Stimulated activated CD4-positive, alpha-beta T cell treated with anti-CD3 and anti-CD28 coated beads, Interleukin-15, amount 100 ng/mL, for 1 hour (primary cell): ENCODE data around the gene MTUS2.
"Not testable (repeated sequence)": the region's sequence is repeated elsewhere in the genome, so short reads cannot be mapped to it uniquely, and the experiment has no call there.

Experiments
- DNase-seq, 2 donors: peaks; one replicate each; pipeline ENCODE4 v3.0.0-alpha.2; 2020; ENCODE audit warnings: low read depth in 1 of 2, low spot score in 1 of 2

MTUS2 gene

DNA sequence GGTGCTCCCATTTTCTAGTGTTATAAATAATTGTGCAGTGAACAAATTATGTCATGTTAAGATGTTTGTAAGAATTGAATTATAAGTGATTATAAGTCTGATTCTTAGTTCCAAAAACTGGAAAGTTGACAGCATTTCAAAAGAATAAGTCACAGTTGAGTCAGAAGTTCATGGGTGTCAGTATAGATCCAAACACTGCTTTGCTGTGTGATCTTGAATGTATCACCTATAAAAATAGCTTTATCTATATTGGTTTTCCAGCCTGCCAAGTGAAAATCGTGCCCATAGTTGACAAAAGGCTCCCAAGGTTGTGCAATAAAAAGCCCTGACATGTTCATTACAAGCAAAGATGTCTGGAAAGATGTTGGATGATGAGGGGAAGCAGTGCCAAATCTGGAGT lies 336.0 kb downstream of the MTUS2 start:
- DNase-seq: no peak

DNA sequence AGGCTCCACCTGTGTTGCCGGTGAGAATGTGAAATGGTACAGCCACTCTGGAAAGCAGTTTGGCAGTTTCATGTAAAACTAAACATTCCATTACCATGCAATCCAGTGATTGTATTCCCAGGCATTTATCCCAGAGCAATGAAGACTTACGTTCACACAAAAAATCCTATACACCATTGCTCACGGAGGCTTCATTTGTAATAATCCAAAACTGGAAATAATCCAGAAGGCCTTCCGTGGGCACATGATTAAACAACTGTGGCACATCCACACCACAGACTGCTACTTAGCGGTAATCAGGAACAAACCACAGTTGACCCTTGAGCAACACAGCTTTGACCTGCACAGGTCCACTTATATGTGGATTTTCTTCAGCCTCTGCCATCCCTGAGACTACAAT lies 339.7 kb downstream of the MTUS2 start:
- DNase-seq: no peak

DNA sequence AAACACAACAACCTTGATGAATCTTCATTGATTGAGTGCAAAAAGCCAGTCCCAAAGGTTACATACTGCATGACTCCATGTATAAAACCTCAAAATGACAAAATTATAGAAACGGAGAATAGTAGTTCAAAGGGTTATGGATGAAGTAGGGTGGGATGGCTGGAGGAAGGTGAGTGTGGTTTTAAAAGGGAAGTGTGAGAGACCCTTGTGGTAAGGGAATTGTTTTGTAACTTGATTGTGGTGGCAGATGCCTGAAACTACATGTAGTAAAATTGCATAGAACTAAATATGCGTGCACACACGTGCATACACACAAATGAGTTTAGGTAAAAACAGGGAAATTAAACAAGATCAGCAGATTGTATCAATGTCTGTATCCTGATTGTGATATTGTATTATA lies 340.7 kb downstream of the MTUS2 start:
- no peak for DNase-seq

DNA sequence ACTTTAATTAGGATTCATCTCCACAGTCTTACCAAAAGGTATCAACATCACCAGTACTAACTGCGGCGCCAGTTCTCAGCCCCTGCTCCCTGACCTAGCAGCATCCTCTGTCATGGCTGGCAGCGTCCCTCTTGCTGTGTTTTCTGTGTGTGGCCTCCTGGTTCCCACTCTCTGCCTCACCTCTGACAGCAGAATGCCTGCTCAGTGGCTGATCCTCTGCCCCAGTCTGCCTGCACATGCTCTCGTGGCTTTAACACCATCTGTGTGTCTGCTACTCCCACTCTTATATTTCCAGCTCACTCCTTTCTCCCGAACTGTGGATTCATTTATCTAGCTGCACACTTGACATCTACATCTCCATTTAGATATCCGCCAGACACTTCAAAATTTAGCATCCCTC lies 341.5 kb downstream of the MTUS2 start:
- DNase-seq: no peak

DNA sequence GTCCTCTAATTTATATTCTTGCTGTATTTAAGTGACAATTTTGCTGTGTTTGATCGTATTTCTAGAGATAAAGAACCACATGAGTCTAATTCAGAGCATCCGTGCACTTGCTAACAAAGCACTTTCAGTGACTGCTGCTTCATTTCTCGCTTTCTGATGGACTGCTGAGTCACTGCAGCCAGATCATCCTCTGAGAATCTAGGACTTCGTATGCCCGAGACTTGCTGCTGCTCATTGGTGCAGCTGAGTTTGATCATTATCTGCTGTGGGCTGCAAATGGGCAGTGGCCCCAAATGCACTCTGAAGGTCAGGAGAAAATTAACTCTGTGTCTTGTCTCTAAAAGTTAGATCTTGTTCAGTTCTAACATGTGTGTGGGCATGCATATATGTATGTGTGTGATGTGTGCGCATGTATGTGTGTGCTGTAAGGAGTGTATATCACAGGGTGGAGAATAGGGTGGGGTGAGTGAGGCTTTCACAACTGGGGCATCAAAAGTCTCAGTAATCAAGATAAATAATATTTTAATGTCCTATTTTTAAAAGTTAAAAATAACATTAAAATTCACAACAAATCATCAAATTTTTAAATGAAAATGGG lies 342.6 kb downstream of the MTUS2 start:
- DNase-seq: no peak

DNA sequence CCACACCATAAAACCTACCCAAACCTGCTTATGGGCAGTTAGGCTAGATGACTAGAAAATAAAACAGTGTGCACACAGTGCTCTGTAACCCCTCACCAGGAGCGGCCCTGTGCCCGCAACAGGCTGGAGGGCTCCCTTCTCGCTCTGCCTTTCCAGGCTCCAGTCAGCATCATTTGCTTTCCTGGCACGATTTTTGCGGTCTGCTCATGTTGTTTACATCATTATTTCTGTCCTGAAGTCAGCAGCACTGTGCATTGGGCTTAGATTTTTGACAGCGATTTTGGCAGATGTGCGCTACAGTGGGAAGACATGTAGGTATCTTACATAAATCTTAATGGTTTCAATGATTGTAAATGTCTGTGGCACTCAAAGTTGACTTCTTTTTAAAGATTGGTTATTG lies 344.0 kb downstream of the MTUS2 start:
- no peak for DNase-seq

DNA sequence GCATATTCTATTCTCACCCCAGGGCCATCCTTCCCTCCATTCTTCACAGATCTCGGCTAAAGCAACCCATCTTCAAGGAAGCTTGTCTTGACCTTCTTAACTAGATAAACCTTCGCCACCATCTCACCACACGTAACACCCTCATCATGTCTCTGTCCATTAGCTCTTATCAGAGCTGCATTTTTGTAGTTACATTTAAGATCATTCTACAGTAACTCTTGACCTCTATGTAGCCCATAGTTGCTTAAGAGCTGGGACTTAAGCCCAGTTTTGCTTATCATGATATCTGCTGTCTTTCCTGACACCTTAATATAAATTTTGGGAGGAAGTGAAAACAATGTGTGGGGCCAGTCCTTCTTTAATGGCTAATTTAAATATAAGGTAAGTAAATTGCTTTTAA lies 345.1 kb downstream of the MTUS2 start:
- no peak for DNase-seq

DNA sequence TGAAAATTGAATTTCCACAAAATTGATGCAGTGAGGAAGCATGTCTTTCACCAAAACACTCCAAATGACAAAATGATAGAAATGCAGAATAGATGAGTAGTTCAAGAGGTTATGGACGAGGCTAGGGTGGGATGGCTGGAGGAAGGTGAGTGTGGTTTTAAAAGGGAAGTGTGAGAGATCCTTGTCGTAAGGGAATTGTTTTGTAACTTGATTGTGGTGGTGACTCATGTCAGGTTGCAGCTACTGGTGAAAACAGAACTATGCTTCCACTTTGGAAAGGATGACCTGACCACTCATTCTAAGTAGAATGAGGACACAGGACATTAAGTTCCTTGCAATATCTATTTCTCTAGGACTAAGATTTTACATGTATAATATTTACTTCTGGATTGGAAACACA lies 345.7 kb downstream of the MTUS2 start:
- DNase-seq: no peak

DNA sequence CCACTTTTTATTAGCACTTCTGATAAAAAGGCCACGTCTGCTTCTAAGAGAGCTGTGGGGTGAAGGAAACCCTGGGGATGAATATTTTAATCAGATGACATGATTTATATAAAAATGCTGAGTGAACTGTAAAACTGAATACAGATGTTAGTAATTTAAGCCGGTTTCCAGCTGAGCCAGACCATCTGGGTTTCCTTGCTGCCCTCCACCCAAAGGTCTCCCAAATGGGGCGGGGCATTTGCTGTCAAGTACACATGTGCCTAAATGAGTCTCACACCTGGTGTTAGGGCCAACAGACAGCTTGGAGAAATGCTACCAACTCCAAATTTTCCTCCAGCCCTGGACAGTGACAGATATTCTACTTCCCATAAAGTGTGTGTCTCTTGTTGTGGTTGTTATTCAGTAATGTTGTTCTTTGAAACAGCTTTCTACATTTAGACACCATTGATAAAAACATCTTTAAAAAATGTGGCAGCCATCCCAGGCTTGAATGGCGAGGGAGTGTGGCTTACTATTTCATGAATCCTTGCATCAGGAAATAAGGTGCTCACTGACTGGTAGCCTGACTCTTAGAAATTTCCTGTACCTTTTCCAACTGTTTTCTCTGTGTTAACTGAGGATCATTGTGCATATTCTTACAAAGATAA lies 350.4 kb downstream of the MTUS2 start:
- no peak for DNase-seq

DNA sequence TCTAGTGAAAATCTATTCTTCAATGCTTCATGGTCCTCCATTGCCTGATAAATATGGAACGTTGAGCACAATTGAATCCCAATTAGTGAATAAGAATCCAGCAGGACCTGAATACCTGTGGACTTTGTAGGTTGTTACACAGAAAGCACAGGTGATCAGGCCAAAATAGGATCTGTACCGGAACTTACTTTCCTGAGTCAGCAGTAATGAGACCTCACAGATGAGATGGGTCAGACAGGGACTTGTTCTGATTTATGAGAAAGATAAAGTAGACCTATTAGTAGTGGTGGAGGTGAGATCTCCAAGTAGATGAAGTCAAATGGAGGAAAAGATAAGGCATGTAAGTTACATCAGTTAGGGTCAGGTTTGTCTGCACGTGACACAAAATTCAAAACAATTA lies 351.1 kb downstream of the MTUS2 start:
- no peak for DNase-seq

DNA sequence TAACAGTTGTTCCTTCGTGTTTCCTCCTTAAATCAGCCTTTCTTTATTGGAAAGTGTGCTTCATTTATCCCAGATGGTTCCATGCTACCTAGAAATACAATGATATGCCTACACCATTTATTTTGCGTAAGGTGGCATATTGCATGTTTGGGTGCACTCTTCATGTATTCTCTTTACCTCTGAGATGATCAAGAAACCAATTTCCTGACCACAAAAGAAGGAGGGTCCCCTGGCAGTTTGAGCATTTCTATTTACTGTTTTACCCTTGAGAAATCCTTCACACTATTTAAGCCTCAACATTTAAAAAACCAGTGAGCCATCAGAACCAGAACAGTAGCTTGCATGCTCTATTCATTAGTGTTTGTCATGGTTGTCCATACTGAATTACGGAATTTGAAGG lies 354.0 kb downstream of the MTUS2 start:
- no peak for DNase-seq

DNA sequence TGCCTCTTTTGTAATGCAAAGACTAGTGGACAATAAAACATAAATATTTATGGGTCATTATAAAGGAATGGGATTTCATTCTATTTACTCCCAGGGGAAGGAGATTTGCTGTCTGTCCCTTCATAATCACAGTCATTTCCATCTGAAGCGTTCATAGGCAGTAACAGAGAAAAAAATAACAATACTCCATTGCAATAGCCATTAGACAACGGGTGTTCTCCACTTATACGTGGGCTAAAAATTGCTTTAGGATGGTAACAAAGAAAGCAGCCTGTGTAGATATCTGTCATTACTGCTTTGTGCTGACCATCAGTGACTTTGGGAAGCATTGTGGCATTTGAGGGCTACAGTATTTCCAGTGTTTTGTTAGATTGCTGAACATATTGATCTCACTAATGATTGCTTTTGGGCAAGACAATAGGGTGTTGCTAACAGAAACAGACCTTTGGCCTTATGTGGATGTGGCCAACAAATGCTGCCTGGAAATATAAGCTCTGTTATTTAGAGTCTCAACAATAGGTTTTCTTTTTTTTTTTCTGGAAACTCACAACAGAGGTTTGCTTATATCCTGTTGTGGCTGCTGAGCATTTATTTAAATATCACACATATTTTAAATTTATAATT lies 355.2 kb downstream of the MTUS2 start:
- DNase-seq: no peak

DNA sequence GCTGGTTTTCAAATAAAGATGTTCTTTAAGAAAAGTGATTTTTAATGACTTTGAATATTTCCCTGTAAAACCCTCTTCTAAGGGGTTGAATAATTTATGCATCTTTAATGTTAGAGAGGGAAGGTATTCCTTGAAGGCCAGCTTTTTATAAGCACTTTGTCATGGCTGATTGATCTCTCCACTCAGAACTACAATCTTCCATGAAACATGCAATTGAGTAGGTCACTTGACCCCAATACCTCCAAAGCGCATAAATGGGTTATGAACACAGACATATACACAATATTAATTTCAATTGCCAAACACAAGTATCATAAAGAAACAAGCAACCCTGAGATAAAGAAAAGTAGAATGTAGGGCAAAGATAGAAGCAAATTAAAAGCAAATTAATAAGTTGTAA lies 359.9 kb downstream of the MTUS2 start:
- DNase-seq: no peak

DNA sequence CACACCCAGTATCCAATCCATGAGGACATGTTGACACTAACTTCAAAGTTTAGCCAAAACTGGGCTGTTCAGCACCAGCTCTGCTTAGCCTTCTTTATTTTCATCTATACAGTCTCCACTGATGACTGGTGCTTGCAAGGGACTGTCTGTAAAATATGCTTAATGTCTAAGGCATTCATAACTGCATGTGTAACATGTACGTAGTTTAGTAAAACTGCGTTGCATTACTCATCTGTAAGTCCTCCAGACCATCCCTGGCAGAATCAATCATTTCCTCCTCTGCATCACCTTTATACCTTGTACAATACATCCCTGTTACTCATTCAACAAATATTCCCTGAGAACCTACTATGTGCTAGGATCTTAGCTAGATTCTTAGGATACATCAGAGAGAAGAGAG lies 362.1 kb downstream of the MTUS2 start:
- no peak for DNase-seq

DNA sequence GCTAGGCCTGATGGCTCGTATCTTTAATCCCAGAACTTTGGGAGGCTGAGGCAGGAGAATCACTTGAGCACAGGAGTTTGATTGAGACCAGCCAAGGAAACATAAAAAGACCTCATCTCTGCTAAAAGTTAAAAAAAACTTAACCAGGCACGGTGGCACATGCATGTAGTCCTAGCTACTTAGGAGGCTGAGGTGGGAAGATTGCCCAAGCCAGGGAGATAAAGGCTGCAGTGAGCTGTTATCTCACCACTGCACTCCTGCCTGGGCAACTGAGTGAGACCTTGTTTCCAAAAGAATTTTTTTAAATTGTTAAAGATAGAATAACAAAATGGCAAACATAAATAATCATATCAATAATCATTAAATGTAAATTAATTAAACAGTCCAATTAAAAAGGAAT lies 365.8 kb downstream of the MTUS2 start:
- DNase-seq: no peak

DNA sequence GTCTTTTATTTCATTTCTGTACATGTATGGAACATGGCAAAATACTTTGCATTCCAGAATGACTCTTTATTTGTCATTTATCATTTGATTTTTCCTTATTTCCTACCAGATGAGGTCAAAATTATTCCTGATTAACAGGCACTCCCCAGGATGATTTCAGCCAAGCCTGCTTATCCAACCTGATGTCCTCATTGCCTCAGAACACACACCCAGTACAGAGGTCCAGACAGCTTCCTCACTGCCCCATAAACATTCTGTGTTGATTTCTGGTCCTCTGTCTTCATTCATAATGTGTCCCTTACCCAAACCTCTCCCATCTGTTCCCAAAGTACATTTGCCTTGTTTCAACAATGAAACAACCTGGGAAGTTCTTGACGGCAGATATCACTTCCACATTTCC lies 367.4 kb downstream of the MTUS2 start:
- DNase-seq: no peak

DNA sequence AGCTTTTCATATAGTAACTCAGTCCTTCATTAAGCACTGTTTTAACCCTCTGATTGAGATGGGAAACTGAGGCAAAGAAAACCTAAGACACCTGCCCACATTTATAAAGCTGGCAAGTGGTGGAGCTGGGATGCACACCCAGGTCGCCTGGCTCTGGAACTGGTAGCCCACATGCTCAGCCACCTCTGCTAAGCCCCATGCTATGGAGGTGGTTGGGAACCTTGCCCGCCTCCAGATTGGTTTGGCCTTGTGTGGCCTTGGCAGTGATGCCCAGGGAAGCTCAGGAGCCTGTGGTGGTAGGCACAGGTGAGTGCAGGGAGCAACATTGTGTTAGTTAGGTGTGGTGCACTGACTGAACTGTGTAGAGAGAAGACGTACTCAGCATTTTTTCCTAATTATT lies 370.2 kb downstream of the MTUS2 start:
- no peak for DNase-seq

DNA sequence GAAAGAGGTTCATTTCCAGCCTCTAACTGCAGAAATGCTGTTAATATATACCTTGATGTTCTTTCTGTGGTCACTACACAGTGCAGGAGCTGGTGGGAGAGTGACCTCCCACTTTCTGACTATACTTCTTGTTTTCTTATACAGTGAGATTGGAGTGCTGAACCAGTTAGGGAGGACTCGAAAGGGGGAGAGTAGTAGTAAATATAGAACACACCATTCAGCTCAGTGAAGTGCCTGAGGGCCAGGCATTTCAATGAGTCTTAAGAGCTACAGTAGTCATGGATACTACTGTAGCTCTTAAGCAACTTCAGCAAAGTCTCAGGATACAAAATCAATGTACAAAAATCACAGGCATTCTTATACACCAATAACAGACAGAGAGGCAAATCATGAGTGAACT lies 372.9 kb downstream of the MTUS2 start:
- DNase-seq: no peak

DNA sequence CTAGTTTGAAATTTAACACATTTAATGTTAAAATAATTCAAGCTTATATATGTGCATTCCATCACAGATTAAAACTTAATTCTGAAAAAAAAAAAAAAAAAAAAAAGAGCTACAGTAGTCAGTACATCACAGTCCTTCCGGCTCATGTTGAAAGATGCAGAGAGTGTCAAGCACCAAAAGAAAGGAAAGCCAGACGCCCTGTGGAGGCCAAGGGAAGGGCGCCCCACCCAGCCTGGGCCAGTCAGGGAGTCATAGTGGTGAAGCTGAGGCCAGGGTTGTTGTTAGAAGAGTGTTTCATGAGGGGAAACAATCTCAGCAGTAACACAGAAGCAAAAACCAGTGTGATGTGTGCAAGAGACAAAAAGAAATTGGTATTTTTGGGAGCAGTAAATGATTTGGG lies 375.3 kb downstream of the MTUS2 start:
- no peak for DNase-seq

DNA sequence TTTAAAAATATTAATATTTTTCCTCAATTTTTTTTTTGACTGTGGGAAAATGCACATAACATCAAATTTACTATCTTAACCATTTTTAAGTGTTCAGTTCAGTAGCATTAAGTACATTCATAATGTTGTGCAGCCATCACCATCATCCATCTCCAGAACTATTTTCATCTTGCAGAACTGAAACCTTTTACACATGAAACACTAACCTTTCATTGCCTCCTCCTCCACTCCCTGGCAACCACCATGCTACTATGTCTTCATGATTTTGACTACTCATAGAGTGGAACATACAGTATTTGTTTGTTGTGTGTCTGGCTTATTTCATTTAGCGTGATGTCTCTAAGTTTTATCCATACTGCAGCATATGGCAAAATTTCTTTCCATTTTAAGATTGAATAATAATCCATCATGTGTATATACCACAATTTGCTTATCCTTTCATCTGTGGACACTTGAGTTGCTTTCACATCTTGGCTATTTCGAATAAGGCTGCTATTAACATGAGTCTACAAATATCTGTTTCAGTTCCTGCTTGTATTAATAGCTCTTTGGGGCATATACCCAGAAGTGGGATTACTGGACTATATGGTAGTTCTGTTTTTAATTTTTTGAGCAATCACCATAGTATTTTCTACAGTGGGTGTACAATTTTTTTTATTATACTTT lies 376.4 kb downstream of the MTUS2 start:
- DNase-seq: no peak

DNA sequence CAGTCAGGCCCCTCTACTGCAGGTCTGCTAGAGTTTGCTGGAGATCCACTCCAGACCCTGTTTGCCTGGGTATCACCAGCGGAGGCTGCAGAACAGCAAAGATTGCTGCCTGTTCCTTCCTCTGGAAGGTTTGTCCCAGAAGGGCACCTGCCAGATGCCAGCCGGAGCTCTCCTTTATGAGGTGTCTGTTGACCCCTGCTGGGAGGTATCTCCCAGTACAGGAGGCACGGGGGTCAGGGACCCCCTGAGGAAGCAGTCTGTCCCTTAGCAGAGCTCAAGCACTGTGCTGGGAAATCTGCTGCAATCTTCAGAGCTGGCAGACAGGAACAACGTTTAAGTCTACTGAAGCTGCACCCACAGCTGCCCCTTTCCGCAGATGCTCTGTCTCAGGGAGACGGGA lies 382.6 kb downstream of the MTUS2 start:
- not testable (repeated sequence) for DNase-seq

DNA sequence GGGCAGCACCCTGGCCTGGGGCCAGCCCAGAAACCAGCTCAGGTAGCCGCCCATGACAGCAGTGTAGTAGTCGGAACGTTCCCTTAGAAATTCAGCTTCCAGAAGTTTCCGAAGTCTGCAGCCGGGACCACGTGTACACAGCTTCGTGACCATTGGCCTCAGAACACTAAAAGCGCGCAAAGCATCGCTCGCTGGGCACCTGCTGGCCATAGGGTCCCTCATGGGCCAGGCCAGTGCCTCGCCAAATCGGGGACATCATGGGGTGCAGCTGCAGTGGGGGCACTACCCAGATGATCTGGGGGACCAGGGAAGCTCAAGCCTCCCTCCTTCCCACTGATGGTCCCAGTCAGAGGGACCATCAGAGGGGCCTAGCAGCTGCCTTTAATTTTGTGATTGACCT lies 384.5 kb downstream of the MTUS2 start:
- DNase-seq: no peak
